ENCODE measurements around the gene CRYAB. TPM values are rescaled to one million over a fixed set of nuclear protein-coding genes. Genes with fewer than 3 reads are reported as not detected.

Gene CRYAB
- polyA plus RNA-seq, 1 of the 3 experiments (the other 2 are of a cell fraction) = 0.92 TPM

DNA sequence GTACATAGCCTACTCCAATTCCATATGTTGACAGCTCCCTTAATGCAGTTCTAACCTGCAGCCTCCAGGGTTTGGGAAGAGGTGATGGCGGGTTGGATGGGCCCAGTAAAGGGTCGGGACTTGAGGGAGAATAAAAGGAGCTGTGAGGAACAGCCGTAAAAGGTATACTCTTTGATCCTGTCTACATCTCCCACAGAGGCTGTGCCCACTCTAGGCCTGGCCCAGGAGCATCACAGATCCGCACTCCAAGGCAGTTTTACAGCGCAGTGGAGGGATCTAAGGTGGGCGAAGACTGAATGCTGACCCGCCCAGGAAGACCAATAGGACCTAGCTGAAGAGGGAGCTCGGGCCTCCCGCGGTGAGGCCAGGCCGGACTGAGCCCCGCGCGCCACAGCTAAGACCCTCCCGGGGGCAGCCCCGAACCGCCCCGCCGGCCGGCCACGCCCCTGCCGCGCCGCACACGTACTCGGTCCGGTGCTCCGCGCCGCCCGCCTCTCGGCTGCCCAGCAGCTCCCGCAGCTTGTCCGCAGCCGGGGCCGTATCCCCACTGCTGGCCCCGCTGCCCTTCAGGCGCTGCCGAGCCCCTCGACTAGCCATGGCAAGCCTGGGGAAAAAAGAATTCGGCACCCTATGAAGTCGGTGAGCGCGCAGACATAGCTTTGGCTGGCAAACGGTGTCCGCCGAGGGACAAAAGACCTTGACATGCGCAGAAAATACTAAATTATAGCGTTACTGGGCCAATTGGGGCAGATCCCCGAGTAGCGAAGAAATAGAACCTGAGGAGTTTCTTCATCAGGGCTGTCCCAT, 40.5 kb downstream of the CRYAB start, which contains the start of gene ALG9 (continued):
- TF ChIP-seq TAF1 (IDR thresholded peaks at IDR 0.05; ENCODE audit: borderline replicate concordance, low read depth, low read length) (no peak; the same call in 1 of the 2 replicates), JUND (IDR thresholded peaks at IDR 0.05) (no peak), GABPA (IDR thresholded peaks at IDR 0.05; ENCODE audit: low read depth) (no peak), NRF1 (IDR thresholded peaks at IDR 0.05; ENCODE audit: low read depth, low read length) (peak; percentile 47; the same call in 1 of the 2 replicates), RFX5 (IDR thresholded peaks at IDR 0.05; ENCODE audit: low read length) (peak; percentile 50; the same call in 1 of the 2 replicates), CHD2 (IDR thresholded peaks at IDR 0.05; ENCODE audit: low read length, partially characterized antibody) (peak; percentile 6)
- TF ChIP-seq, protein P1, sequence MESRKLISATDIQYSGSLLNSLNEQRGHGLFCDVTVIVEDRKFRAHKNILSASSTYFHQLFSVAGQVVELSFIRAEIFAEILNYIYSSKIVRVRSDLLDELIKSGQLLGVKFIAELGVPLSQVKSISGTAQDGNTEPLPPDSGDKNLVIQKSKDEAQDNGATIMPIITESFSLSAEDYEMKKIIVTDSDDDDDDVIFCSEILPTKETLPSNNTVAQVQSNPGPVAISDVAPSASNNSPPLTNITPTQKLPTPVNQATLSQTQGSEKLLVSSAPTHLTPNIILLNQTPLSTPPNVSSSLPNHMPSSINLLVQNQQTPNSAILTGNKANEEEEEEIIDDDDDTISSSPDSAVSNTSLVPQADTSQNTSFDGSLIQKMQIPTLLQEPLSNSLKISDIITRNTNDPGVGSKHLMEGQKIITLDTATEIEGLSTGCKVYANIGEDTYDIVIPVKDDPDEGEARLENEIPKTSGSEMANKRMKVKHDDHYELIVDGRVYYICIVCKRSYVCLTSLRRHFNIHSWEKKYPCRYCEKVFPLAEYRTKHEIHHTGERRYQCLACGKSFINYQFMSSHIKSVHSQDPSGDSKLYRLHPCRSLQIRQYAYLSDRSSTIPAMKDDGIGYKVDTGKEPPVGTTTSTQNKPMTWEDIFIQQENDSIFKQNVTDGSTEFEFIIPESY (IDR thresholded peaks at IDR 0.05; ENCODE audit: borderline replicate concordance, low read depth) = no peak

DNA sequence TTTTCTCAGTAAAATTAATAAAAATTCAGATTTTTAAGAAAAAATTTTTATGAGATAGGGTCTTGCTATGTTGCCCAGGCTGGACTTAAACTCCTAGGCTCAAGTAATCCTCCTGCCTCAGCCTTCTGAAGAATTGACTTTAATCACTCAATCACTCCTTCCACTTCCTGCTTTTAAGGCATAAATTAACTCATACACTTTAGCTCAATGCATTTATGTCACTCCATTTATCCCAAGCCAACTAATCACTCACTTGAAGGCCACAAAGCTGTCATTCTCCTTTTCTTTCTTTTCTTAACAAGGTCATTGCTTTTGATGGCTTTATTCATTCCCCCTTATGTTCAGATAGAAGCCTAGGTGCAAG, 41.1 kb downstream of the CRYAB start:
- Histone ChIP-seq H2AFZ (ENCODE audit: low read depth) (peak overlapping the region; percentile 90; the same call in 1 of the 2 replicates), H3K9me3 (no peaks in the 10 kb centered on the region), H3K4me1 (ENCODE audit: control insufficient read depth in 1 of 2, insufficient read depth in 2 of 2, low read depth in 1 of 2, low read length in 1 of 2) (peaks cover 0 to 6% of the 10 kb centered on the region in 2 experiments; a peak in 3 of 4 replicates), H3K4me2 (peak overlapping the region; percentile 85), H3K79me2 (ENCODE audit: insufficient read depth) (peaks cover 18% of the 10 kb centered on the region), H3K4me3 (ENCODE audit: low read depth in 2 of 2, low read length in 1 of 2) (peak overlapping the region; percentile 81 to 85), H3F3A (replicated peaks; ENCODE audit: insufficient read depth) (peaks cover 3% of the 10 kb centered on the region), H3K9me2 (no peaks in the 10 kb centered on the region), H3K9ac (peak overlapping the region; percentile 86), H3K27ac (ENCODE audit: low read depth in 2 of 2, low read length in 1 of 2) (peak overlapping the region; percentile 81 to 93), H4K20me1 (ENCODE audit: insufficient read depth) (no peaks in the 10 kb centered on the region), H3K36me3 (replicated peaks in 1 of 2; ENCODE audit: control insufficient read depth in 1 of 2, insufficient read depth in 2 of 2, low read length in 1 of 2) (peaks cover 25 to 28% of the 10 kb centered on the region in 2 experiments), H3K27me3 (ENCODE audit: insufficient read depth) (no peaks in the 10 kb centered on the region)
- ChIA-PET CTCF (interaction anchor here (0.7 to 1.5 kb wide), 10 partner anchors 12 to 266 kb away, joined by 3 to 6 read pairs (median 3); no protein-coding TSS in a partner anchor), POLR2A (interaction anchor here (0.8 to 1.7 kb wide), 5 partner anchors 10 to 216 kb away, joined by 3 to 9 read pairs (median 3); partner anchors contain the start of genes SDHD and TIMM8B)
- DNase-seq = no peak
- TF ChIP-seq MXI1 (IDR thresholded peaks at IDR 0.05; ENCODE audit: low read depth, low read length) = no peak
- TF ChIP-seq, protein P2, sequence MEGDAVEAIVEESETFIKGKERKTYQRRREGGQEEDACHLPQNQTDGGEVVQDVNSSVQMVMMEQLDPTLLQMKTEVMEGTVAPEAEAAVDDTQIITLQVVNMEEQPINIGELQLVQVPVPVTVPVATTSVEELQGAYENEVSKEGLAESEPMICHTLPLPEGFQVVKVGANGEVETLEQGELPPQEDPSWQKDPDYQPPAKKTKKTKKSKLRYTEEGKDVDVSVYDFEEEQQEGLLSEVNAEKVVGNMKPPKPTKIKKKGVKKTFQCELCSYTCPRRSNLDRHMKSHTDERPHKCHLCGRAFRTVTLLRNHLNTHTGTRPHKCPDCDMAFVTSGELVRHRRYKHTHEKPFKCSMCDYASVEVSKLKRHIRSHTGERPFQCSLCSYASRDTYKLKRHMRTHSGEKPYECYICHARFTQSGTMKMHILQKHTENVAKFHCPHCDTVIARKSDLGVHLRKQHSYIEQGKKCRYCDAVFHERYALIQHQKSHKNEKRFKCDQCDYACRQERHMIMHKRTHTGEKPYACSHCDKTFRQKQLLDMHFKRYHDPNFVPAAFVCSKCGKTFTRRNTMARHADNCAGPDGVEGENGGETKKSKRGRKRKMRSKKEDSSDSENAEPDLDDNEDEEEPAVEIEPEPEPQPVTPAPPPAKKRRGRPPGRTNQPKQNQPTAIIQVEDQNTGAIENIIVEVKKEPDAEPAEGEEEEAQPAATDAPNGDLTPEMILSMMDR (IDR thresholded peaks at IDR 0.05) = no peak
- no peak for TF ChIP-seq RFX5 (IDR thresholded peaks at IDR 0.05; ENCODE audit: low read length)
- no peak for TF ChIP-seq CHD2 (IDR thresholded peaks at IDR 0.05; ENCODE audit: low read length, partially characterized antibody)
- TF ChIP-seq MAX (IDR thresholded peaks at IDR 0.05; ENCODE audit: low read depth) = no peak
- TF ChIP-seq SIN3A (IDR thresholded peaks at IDR 0.05; ENCODE audit: borderline replicate concordance, low read depth, low read length) = no peak
- no peak for TF ChIP-seq USF2 (IDR thresholded peaks at IDR 0.05; ENCODE audit: borderline replicate concordance, low read depth, low read length)
- TF ChIP-seq SMC3 (IDR thresholded peaks at IDR 0.05; ENCODE audit: low read depth, low read length) = no peak
- TF ChIP-seq USF1 (IDR thresholded peaks at IDR 0.05; ENCODE audit: borderline replicate concordance, low read depth) = no peak
- no peak for TF ChIP-seq MEF2A (IDR thresholded peaks at IDR 0.05; ENCODE audit: borderline replicate concordance, low read depth)
- no peak for TF ChIP-seq RAD21 (IDR thresholded peaks at IDR 0.05; ENCODE audit: low read length)
- TF ChIP-seq RXRA (IDR thresholded peaks at IDR 0.05; ENCODE audit: borderline replicate concordance, low read depth) = no peak
- no peak for TF ChIP-seq TEAD4 (IDR thresholded peaks at IDR 0.05; ENCODE audit: borderline replicate concordance, insufficient read depth)
- no peak for TF ChIP-seq RCOR1 (IDR thresholded peaks at IDR 0.05; ENCODE audit: low read length)
